Activated CD4-positive, alpha-beta T cell treated with anti-CD3 and anti-CD28 coated beads, Interleukin-2, amount 50 U/mL, for 16 hours (primary cell): ENCODE measurements around the gene ARFIP1.
A peak's percentile ranks its signal among the peaks of the same experiment; 100 is the strongest.
"Not testable (repeated sequence)": the region's sequence is repeated elsewhere in the genome, so short reads cannot be mapped to it uniquely, and the experiment has no call there.

Experiments
- DNase-seq: peaks from one replicate; pipeline ENCODE4 v3.0.0-alpha.2; 2020

ARFIP1 gene

DNA sequence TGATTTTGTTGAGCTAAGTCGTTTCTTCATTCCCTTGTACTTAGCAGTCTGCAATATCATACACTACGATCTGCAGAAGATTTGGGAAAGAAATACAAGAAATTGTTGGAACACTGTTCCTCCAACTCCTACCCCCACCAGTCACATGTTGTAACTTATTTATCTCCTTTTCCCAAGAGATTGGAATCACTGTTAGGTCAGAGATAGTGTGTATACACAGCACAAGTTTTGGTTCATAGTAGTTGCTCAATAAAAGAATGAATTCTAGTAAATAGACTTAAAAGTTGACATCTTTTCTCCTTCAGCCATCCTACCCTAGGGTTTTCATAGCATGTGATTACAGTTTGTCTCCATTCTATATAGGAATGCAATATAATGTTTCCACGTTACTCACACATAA lies 68.8 kb downstream of the ARFIP1 start:
- DNase-seq, result no peak

DNA sequence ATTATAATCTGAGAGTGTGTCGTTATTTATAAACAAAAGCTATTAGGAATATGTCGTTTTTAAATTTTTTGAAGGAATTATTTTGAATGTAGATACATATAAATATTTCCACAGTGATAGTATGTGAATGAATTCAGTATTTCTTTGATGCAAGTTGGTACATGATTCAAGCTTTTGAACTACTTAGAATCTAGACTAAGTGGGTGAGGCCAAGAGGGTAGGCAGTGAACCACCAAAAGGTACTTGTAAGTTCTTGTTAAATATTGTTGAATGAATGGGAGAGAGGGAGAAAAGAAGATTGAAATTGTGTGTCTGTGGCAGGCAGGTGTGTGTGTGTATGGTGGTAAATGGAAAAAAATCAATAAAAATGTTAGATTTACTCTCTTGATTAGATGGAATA lies 69.6 kb downstream of the ARFIP1 start:
- DNase-seq, result no peak

DNA sequence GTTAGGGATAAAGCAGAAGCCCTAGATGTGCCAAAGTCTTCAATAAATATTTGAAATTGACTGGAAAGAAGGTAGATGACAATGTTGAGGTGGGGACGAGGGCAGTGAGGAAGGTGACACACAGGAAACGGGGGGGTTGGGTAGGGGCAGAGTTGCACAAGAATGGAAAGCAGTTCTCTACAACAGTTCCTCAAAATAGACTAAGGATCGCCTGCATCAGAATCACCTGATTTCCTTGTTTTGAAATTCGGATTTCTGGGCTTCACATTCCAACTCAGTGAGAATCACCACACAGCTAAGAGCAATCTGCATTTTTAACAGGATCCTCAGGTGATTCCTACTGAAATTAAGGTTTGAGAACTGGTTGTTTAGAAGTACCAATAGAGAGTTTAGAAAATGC lies 70.6 kb downstream of the ARFIP1 start:
- DNase-seq, result peak; percentile 28

DNA sequence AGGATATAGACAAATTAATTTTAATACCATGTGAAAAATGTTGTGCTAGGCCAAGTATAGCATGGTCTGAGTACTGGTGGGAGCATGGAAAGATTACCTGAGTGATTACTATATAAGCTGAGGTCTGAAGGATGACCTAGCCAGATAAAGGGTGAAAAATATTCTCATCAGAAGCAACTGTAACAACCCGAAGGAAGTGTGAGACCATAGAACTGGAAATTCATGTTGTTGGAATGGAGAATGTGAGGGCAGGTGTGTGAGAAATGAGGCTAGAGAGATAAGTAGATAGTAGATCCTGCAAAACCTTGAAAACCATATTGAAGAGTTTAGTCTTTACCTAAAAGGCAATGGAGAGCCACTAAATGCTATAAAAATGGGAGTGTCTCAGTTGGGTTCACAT lies 71.5 kb downstream of the ARFIP1 start:
- DNase-seq, result no peak

DNA sequence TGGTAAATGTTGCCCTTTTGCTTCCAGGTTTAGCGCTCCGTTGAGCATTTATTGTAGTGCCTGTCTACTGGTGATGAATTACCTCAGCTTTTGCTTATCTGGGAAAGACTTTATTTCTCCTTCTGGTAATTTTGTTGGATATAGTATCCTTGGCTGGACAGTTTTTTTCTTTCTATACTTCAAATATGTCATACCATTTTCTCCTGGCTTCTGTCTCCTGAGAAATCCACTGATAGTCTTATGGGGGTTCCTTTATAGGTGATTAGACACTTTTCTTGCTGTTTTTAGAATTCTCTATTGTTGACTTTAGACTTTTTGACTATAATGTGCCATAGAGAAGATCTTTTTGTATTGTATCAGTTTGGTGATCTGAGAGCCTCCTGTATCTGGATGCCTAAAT lies 73.5 kb downstream of the ARFIP1 start:
- no peak for DNase-seq

DNA sequence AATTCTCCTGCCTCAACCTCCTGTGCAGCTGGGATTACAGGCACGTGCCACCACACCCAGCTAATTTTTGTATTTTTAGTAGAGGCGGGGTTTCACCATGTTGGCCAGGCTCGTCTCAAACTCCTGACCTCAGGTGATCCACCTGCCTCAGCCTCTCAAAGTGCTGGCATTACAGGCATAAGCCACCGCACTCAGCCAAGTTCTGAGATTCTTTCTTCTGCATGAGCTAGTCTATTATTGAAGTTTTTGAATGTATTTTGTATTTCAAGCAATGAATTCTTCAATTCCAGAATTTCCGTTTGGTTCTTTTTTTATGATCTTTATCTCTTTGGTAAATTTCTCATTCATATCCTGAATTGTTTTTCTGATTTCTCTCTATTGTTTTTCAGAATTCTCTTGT lies 74.3 kb downstream of the ARFIP1 start:
- DNase-seq, result not testable (repeated sequence)

DNA sequence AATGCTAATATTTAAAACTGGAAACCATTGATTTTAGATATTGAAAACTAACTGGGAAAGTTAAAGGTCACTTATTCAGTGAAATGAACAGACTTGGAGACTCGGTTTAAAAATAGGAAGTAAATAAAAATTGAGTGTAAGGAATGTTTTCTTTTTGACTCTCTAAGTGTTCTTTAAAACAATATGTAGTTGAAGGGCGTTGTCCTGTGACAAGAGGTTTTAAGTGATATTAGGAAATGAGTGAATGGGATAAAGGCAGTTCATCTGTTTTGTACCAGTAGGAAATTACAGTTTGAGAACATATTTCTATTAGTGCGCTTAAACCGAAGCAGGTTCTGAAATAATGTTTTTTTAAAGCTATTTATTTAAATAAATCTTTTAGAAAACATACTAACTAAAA lies 77.2 kb downstream of the ARFIP1 start:
- DNase-seq, result no peak

DNA sequence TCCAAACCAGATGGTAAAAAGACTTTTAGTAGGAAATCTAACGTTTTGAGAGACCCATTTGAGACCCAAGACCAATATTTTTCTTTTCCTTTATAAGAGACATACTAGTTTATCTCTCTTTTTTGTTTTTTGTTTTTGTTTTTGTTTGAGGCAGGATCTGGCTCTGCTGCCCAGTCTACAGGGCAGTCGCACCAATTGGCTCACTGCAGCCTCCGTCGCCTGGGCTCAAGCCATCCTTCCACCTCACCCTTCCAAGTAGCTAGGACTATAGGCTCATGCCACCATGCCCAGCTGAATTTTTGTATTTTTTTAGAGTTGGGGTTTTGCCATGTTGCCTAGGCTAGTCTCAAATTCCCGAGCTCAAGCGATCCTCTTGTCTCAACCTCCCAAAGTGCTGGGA lies 79.2 kb downstream of the ARFIP1 start:
- no peak for DNase-seq

DNA sequence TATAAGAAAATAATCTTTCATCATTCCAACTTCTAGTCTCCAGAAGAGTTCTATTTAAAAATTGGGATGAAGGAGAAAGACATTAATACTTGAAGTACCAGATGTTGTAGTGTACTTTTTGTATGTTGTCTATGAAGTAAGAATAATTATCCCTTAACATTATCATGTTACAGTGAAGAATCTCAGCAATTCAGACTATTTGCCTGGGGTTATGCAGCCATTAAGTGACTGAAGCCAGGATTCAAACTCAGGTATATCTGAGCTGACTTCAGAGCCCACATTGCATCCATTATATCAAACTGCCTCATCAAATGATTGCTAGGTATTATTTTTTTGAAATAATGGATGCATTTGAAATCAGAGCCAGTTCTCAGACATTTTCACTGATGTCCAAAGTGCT lies 80.3 kb downstream of the ARFIP1 start:
- no peak for DNase-seq

DNA sequence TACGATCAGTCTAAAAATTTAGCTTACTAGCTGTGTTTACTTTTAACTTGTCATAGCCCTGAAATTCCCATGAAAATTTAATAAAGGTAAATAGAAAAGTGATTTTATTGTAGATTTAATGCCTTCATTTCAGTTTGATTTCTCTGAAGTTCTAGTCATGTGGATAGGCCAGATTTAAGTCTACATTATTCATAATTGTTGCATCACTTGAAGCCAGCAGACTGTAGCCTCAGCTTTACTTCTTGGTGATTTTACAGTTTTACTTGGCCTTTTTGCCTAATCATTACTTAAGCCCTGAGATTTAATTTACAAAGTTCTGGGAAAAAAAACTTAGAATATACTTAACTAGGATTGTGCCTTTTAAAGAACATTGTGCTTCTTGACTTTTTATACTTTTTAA lies 82.9 kb downstream of the ARFIP1 start:
- no peak for DNase-seq

DNA sequence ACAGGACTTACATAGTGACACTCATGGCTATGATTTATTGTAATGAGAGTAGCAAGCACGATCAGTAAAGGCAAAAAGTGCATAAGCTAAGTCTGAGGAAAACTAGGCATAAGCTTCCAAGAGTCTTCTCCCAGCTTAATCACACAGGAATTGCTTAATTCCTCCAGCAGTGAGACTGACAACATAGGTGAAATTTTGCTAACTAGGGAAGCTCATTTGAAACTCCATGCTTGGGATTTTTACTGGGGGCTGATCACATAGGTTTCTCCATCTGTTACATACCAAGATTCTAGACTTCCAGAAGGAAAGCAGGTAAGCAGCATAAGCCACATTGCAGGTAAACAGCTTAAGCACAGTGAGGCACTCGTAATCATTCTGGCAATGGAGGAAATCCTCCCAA lies 84.6 kb downstream of the ARFIP1 start:
- no peak for DNase-seq

DNA sequence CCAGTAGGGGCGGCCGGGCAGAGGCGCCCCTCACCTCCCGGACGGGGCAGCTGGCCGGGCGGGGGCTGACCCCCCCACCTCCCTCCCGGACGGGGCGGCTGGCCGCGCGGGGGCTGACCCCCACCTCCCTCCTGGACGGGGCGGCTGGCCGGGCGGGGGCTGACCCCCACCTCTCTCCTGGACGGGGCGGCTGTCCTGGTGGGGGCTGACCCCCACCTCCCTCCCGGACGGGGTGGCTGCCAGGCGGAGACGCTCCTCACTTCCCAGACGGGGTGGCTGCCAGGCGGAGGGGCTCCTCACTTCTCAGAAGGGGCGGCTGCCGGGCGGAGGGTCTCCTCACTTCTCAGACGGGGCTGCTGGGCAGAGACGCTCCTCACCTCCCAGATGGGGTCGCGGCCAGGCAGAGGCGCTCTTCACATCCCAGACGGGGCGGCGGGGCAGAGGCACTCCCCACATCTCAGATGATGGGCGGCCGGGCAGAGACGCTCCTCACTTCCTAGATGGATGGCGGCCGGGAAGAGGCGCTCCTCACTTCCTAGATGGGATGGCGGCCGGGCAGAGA lies 86.8 kb downstream of the ARFIP1 start:
- DNase-seq, result not testable (repeated sequence)

DNA sequence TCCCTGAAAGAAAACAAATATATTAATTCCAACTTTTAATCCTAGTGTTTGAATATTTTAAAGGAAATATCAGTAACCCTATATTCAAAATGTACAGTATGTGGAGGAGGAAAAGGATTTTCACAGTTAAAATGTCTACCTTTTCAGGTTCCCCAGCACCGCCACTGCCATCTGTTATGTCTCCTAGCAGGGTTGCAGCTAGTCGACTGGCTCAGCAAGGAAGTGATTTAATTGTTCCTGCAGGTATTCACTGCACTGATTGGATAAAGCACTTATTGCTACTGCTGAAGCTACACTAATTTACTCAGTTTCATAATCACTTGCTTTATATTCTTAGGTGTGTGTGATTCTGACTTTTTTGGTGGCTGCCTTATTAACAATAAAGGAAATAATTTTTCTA lies 90.9 kb downstream of the ARFIP1 start:
- DNase-seq, result no peak

DNA sequence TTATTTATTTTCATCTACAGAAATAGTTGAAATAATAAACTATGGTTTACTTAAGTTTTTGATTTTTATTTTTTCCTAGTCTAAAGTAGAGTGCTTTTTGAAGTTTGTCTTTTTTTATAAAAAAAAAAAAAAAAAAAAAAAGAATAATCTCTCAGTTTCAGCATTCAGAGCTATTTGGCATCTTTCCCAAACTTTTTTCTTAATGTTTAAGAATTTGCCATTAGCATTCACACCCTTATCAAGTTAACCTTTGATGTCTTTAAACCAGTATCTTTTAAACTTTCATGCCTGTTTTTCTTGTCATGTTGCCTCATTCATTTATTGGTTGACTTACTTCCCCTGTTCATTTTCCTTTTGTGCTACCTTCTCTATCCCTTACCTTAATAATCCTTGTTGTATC lies 95.5 kb downstream of the ARFIP1 start:
- DNase-seq, result no peak

DNA sequence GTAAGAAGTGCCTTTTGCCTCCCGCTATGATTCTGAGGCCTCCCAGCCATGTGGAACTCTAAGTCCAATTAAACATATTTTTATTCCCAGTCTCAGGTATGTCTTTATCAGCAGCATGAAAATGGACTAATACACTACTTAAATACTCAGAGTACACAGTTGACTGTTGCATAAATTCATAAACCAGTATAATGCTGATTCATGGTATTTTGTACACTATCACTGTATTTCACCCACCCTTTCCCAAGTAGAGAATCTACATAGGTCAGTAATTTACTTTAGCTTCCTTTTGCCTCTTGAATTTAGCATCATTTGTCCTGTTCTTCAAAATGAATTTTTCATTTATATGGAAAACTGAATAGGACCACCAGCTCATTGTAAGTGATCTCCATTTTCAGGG lies 98.1 kb downstream of the ARFIP1 start:
- DNase-seq, result no peak

DNA sequence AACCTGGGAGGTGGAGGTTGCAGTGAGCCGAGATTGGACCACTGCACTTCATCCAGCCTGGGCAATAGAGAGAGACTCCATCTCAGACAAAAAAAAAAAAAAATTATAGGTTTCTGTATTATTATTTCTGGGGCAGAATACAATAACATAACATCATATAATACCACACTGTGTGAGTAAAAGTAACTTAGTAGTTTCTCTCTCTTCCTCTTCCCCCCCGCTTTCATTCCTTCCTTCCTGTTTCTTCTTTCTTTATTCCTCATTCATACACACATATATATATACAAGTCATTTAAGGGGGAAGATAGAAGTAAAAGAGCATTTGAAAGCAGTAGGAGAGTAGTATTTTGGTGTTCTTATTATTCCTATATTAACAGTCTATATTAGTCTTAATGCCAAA lies 100.5 kb downstream of the ARFIP1 start:
- DNase-seq, result no peak

DNA sequence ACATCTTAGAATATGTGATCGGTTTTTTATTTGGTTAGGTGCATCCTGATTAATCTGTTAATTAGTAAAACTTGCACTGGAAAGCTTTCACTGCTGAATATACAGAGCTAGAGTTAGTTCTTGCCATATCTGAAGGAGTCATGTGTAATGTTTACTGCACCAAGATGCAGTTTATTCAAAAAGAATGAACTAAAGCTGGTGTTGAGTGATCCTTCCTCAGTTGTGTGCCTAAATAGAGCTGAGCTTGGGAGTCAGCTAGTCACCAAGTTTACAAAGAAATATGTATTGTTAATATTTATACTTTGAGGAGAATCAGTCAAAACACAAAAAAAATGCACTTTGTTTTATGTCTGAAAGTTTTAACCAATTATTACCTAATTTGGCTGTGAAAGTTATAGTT lies 102.2 kb downstream of the ARFIP1 start:
- no peak for DNase-seq

DNA sequence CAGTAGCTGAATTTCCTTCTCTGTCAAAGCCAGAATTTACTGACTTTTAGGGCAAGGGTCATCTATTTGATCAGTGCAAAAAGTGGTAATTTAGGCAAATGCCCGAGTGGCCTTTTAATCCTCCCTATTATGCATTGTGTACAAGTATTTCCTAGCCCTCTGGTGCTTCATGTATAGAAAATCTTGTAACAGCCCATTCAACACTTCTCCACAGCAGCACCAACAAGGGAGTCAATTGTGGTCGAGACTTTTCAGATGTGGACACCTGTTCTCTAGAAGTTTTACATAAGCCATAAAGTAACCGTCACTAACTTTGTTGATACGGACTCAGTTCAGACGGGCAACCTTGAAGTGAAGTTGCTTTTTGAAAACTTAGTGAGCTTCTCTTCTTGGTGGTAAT lies 105.4 kb downstream of the ARFIP1 start:
- no peak for DNase-seq

DNA sequence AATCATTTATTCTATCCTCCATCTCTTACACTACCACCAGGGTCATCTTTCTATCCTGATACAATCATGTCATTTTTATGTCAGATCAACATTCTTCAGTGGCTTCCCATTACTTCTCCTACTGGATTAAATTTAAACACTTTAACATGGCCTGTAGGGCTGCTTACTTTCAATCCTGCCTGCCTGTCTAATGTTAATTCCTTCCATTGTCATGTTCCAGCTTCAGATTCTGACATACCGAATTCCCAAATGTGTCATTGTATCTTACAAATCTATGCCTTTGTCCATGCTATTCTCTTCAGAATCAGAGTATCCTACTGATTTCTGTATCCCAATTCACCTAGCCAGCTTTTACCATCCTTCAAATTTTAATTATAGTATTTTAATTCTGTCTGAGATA lies 106.4 kb downstream of the ARFIP1 start:
- DNase-seq, result no peak

DNA sequence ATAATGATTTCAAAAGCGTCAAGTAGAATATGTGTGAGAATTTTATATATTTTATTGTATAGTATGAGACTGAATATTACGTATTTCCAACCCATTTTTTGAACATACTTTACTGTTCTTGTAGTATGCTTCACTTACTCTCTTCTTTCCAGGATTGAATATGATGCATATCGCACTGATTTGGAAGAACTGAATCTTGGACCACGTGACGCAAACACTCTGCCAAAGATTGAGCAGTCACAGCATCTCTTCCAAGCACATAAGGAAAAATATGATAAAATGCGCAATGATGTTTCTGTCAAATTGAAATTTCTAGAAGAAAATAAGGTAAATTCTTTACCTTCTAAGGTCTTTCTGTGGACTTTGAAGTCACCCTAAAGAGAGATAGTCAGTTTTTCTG lies 108.2 kb downstream of the ARFIP1 start:
- DNase-seq, result no peak

DNA sequence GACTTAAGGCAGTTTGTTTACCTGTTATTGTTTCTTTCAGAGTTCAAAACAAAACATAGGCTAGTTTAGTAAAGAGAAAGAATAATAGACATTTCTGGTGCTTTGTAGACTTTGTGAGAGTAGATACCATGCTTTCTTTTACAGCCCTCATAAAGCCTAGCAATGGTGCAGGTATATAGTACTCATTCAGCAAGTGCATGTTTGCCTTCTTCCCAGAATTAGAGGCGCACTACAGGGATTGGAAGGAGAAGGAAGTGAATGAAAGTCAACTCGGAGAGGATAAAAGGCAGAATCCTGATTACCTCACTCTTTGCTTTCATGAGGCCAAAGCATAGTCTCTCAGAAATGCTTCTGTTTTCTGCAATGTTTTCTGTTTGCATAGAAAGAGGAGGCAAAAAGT lies 113.2 kb downstream of the ARFIP1 start:
- DNase-seq, result no peak

DNA sequence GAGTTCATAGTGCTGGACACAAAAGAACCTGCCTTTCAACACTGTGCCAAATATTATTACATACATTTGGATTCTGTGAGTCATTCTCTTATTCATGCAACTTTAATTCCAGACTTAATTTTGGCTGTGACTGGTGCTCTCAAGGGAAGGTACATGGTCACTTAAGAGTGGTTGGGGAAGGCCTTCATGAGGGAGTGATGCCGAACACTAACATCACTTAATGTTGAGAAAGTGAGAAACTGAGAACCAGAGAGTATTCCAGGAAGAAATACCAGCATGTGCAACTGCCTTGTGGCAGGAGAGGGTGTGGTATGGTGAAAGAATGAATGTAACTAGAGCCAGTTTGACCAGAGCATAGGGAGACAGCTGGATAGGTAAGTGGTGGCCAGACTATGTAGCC lies 114.9 kb downstream of the ARFIP1 start:
- no peak for DNase-seq

DNA sequence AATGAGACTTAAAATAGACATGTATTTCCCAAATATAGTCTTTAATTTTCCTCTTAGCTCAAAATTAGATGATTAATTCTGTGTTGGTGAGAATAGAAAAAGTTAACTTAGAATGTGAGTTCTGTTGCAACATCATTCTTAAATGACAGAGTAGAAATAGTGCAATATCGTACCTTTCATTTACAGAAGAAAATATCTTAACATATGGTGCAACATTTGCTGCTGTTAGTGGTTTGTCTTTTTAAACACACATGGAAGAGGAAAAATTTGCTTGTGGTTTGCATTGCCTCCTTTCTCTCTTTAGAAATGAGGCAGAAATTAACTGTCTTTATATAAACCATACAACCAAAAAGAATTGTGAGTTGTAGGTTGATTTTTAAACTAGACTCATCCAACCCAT lies 117.1 kb downstream of the ARFIP1 start:
- DNase-seq, result no peak

DNA sequence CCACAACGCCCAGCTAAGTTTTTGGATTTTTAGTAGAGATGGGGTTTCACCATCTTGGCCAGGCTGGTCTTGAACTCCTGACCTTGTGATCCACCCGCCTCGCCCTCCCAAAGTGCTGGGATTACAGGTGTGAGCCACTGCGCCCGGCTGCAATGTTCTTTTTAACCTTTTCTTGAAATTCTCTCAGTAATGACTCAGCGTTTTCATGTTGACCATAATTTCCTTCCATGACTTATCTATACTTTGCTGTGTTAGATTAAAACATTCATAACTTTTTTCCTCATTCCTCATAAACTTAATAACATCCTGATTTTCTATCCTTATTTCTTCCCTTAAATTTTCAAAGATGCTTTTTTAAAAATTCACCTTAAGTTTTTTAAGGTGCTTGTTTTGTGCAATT lies 118.4 kb downstream of the ARFIP1 start:
- DNase-seq, result not testable (repeated sequence)

DNA sequence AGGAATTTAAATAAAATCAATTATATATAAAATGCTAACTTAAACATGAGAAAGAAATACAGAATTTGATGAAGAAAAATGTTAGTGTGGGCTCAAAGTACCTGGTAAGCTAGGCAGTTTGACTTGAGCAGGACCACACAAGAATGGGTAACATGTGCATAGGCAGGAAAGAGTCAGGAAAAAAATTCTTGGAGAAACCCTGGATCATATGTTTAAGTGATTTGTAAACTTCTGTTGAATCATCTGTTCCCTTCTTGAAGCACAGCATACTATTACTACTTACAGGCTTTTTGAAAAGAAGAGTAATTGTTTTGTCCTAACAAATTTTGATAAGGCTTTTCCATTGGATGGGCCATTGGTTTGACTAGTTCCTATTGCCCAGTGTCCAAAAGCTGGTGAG lies 118.9 kb downstream of the ARFIP1 start:
- DNase-seq, result no peak

DNA sequence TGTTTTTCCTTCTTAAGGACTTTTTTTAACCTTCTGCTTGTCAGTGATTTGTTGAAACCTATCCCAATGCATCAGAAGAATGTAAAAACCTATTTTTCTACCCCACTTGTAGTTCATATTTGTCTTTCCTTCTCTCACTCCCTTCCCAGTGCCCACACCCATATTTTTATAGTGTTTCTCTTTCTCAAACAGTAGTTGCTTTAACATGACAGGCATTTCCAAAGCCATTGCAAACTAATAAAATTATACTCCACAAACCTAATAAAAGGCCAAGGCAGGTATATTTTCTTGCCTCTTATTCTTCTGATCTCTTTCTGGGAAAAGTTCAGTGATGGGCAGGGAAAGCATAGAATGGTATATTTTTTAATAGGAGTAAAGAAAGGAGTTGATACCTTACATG lies 120.6 kb downstream of the ARFIP1 start:
- DNase-seq, result no peak
